ENCODE data around the gene KLK8.

DNA sequence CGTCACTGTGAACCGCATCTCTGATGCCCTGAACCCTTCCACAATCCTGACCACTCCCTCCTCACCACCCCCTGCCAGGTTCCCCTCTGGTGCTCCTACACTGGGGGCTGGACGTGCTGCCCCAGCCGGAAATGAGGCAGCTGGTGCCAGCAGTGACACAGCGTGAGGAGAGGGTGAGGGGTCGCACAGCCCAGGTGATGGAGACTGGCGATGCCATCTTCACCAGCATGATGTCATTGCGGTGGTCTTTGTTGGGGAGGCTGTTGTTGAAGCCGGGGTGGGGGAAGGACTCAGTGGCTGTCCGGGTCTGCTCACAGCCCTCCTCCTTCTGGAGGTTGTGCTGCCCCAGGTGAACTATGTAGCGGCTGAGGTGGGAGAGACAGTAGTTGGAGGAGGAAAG lies 22.5 kb upstream of the KLK8 start:
- TF ChIP-seq, protein P1, sequence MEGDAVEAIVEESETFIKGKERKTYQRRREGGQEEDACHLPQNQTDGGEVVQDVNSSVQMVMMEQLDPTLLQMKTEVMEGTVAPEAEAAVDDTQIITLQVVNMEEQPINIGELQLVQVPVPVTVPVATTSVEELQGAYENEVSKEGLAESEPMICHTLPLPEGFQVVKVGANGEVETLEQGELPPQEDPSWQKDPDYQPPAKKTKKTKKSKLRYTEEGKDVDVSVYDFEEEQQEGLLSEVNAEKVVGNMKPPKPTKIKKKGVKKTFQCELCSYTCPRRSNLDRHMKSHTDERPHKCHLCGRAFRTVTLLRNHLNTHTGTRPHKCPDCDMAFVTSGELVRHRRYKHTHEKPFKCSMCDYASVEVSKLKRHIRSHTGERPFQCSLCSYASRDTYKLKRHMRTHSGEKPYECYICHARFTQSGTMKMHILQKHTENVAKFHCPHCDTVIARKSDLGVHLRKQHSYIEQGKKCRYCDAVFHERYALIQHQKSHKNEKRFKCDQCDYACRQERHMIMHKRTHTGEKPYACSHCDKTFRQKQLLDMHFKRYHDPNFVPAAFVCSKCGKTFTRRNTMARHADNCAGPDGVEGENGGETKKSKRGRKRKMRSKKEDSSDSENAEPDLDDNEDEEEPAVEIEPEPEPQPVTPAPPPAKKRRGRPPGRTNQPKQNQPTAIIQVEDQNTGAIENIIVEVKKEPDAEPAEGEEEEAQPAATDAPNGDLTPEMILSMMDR (IDR thresholded peaks at IDR 0.05) = no peak
- no peak for TF ChIP-seq POLR2A (IDR thresholded peaks at IDR 0.05)
- TF ChIP-seq POLR2AphosphoS5 (IDR thresholded peaks at IDR 0.05) = no peak
- TF ChIP-seq EP300 (IDR thresholded peaks at IDR 0.05) = no peak

Measured in sigmoid colon (tissue), 4 donors.